ENCODE data around the gene ZNF726.
A peak's percentile ranks its signal among the peaks of the same experiment; 100 is the strongest.
"Not testable (repeated sequence)": the region's sequence is repeated elsewhere in the genome, so short reads cannot be mapped to it uniquely, and the experiment has no call there.

Gene ZNF726

DNA sequence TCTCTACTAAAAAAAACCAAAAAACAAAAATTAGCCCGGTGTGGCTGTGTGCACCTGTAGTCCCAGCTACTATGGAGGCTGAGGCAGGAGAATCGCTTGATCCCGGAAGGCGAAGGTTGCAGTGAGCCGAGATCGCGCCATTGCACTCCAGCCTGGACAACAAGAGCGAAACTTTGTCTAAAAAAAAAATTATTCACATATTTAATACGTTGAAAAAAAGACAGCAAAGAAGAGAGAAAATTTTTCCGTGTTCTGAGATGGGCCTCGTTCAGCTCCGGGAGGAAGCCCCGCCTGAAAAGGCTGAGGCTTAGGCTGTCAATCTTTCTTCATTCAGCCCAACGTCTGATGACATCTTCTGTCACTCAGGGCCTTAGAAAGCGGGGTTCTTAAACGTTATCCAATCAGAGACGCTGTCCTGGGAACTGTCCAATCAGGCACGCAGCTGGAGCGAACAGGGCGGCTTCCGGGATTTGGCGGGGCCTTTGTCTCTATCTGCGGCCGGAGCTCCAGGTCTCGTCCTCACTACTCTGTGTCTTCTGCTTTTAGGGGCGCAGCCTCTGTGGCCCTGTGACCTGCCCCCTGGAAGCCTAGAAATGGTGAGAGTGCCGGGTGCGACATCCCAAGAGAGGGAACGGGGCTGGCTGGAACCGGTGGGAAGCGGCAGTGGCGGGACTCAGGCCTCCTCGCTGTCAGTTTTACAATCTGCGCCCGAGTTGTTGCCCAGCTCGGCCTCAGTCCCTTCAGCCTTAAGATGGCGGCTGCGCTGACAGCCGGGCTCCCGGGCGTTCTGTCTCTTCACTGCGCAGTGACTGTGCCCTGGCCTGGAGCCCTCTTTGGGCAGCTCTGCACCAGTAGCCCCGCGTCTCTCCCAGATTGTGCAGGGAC lies at the start of gene ZNF726:
ZNF726 (plus strand) TSS at position 485 of the 885 bp plus-strand sequence; CDS start at position 594, 109 bp downstream.
- DNase-seq, result peak; percentile 95

DNA sequence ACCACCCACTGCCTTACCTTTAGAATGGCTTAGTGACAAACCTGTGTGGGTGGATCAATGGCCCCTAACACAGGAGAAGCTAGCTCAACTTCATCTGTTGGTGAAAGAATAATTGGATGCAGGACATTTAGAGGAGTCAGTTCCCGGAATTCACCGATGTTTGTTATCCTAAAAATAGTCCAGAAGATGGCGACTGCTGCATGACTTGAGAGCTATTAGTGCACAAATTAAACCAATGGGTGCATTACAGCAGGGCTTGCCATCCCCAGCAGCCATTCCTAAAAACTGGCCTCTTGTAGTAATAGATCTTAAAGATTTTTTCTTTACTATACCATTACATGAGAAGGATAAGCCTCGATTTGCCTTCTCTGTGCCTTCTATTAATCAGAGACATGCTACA lies 46.8 kb upstream of the ZNF726 start:
- no peak for DNase-seq

DNA sequence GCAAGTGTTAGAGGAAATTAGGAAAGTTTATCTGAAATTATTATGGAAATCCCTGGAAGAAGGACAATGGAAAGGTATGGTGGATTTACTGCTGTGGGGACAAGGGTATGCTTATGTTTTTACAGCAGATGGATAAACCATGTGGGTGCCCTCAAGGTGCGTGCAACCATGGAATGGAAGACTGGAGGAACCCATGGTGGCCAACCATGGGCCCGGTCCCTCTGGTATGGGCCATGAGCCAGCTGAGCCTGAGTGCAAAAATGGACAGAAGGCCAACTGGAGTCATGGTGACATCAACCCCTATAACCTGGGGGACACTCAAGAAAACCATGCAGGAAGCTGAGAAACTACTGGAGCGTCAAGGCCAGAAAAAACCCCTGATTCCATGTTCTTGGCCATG lies 46.1 kb upstream of the ZNF726 start:
- DNase-seq, result no peak

DNA sequence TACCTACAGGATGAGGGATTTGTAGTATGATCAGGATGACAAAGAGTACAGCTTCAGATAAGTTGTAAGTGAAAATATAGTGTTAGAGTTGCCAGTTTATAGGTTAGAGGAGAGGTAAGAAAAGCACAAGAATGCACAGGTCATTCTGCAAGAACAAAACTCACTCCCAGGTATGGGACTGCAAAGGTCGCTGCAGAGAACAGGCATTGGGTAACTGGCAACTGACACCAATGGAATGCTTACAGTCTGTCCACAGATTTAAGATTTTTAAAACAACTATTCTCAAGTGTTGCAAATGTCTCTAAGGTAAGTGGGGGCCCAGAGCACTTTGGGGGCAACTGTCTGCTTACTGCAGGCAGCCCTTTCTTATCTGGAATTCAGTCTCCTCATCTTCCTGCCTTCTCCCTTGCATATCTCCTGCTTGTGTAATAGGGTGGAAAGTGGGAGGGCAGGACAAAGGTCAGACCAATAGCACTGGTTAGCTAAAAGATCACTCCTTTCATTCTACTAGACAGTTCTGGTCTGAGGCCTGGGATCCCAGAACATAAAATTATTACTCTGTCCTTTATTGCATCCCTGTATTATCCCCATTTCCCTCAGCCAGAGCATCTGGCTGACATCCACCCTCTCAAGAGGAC lies 42.3 kb upstream of the ZNF726 start:
- DNase-seq, result no peak

DNA sequence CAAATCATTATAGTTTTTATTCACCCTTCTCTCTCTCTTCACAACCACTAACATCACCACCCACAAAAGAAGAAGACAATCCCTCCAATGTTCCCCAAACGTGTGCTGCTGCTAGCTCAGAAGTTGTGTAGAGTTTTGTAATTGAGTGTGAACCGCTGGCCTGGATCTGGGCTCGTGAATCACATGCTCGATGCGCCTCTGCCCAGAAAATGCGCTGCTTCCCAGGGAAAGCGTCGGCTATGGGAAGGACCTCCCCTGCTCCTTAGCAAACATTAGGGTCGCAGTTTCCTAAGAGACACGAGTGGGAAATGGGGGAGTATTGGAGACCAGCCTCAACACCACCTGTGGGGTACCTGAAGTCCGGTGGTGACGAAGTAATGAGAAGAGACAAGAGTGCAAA lies 38.4 kb upstream of the ZNF726 start:
- DNase-seq, result no peak

DNA sequence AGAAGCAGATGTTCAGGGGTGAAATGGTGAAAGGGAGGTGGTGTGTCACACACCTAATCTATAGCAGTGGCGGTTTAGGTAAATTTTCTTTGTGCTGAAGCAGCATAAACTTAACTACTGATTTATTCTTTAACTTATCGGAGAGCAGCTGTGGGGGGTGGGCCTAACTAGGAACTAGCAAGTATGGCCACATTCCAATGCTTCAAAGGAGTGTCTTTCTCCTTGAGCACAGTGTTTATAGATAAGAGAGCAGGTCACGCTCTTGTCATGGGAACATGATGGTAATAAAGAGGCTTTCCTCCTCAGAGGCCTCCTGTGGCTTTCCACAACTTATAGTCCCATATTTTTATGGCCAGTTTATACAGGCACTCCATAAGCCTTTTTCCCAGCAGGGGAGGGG lies 37.9 kb upstream of the ZNF726 start:
- DNase-seq, result not testable (repeated sequence)

DNA sequence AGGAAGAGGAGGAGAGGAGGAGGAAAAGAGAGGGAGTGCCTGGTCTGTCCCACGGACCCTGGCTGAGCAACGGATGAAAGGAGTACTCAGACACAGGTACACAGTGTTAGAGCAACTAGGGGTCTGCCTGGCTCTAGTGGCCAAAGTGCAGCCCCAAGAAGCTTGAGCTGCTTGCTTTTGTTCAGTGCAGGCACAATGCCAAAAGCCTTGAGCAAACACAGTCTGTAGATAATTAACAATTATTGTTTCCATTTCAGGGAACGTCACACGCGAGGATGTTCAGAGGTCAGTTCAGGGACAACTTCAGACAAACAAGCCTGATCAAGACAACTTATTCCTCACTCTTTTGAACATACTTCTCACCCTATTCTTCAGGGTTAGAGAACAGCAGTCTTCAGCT lies 32.2 kb upstream of the ZNF726 start:
- DNase-seq, result no peak

DNA sequence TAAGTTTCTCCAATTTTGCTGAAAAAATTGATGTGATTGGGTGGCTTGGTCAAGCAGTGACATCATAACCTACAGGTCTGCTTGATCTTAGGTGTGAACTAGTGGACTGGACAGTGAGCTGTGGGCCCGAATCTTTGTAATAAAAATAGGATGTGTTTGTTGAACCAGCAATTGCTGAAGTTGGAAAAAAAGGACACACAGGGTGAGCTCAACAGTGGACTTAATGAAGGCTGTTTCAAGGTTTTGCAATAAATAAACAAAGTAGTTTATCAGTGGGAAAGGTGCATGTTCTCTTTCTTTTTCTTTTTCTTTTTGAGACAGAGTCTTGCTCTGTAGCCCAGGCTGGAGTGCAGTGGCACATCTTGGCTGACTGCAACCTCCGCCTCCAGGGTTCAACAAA lies 30.3 kb upstream of the ZNF726 start:
- DNase-seq, result no peak

DNA sequence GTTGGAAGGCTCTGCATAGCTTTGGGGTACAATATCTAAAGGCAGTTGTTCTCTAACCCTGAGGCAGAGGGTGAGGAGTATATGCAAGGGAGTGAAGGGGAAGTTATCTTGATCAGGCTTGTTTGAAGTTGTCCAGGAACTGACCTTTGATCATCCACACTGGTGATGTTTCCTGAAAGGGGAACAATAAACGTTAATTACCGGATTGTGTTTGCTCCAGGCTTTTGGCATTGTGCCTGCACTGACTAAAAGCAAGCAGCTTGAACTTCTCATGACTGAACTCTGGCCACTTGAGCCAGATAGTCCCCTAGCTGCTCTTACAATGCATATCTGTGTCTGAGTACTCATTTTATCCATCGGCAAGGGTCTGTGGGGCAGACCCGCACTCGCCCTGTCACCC lies 27.0 kb upstream of the ZNF726 start:
- no peak for DNase-seq

DNA sequence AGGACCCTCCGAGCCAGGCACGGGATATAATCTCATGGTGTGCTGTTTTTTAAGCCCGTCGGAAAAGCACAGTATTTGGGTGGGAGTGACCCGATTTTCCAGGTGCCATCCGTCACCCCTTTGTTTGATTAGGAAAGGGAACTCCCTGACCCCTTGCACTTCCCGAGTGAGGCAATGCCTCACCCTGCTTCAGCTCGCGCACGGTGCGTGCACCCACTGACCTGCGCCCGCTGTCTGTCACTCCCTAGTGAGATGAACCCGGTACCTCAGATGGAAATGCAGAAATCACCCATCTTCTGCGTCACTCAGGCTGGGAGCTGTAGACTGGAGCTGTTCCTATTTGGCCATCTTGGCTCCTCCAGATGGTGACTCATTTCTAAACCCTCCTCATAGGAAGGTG lies 18.6 kb upstream of the ZNF726 start:
- DNase-seq, result not testable (repeated sequence)

DNA sequence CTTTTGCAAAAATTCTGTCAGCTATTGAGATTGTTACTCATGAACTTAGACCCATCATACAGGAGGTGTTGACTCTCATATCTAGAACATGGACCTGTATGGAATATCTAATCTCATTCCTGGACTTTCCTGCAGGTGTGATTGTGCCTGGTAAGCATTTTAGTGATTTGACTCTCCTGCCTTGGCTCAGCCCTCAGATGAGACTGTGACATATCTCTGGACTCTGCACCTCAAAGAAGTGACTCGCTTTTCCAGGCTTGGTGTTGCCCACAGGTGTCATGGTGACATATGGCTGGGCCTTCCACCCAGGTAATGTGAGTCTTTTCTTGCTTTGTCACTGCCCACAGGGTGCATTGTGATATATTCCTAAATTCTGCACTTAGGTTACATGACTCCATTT lies 17.8 kb upstream of the ZNF726 start:
- no peak for DNase-seq

DNA sequence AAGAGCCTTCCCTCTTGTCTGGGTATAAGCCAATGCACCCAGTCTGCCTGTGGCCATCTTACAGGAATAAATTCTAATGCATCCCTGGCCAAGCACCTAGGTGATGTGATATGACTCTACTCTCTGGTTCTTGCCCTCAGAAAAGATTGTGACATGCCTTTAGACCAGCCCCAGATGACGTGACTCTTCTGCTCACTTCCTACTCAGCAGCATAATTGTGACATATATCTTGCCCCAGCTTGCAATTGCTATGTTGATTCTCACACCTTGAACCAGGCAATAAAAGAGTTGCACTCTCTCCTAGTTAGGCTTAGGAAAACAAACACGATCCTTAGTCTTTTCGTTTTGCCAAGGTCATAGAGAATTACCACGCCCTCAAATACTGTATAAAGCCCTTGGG lies 13.3 kb upstream of the ZNF726 start:
- DNase-seq, result no peak

DNA sequence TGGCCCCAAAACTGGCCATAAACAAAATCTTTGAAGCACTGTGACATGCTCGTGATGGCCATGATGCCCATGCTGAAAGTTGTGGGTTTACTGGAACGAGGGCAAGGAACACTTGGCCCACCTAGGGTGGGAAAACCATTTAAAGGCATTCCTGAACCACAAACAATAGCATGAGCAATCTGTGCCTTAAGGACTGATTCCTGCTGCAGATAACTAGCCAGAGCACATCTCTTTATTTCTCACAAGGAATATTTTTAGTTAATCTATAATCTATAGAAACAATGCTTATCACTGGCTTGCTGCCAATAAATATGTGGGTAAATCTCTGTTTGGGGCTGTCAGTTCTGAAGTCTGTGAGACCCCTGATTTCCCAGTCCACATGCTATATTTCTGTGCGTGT lies 10.3 kb upstream of the ZNF726 start:
- DNase-seq, result no peak

DNA sequence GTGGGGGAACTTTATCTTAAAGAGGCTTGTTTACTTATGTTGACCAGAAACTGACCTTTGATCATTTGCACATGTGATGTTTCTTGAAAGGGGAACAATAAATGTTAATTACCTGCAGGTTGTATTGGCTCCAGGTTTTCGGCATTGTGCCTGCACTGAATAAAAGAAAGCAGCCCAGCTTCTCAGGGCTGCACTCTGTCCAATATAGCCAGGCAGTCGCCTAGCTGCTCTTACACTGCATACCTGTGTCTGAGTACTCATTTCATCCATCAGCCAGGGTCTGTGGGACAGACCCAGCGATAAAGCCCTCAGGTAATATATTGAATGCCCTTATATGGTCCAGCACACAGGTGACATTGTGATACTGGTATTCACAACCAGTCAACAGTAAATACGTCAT lies 8.9 kb upstream of the ZNF726 start:
- DNase-seq, result no peak

DNA sequence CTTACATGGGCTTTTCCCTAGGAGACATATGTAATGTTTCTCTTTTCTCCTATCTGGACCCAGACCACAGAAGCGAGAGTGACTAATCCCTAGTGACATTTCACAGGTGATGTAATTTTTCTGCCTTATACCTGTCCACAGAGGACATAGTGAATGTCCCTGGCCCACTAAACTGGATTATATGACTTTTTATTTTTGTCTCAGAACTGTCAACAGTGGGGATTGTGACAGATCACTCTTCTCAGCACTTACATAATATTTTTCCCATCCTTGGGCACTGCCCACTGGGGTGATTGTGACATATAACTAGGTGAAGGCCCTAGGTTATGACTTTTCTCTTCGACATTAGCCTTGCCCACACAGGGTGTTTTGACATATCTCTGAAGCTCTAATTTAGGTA lies 7.9 kb upstream of the ZNF726 start:
- DNase-seq, result no peak

DNA sequence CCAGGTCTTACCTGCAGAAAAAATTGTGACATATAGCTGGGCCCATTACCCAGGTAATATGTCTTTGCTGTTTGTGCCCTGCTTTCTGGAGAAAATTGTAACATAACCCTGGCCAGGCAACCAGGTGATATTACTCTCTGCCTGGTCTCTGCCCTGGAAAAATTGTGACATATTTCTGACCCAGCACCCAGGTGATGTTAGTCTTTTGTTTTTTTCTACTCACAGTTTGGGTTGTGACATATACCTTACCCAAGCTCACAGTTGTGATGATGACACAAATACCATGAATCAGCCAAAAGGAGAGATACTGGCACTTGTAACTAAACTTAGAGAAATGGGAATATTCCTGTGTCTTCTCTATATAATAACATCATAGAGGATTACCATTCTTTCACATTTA lies 6.5 kb upstream of the ZNF726 start:
- DNase-seq, result no peak

DNA sequence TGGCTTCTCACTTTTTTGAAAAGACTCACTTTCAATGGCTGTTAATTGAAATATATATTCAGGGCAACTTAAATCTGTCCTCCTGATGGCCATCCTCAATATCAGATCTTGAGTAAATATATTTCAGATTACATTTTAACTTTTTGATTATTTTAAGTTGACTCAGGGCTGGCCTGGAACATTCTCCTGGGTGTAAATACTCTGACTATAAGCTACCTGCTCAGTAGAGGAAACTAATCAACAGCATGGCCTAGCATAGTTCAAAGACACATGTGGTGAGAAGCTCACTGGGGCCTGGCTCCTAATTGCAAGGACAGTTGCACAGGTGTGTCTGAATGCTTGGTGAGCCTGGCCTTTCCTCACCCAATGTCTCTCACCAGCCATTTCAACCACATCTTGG lies 5.5 kb upstream of the ZNF726 start:
- no peak for DNase-seq

DNA sequence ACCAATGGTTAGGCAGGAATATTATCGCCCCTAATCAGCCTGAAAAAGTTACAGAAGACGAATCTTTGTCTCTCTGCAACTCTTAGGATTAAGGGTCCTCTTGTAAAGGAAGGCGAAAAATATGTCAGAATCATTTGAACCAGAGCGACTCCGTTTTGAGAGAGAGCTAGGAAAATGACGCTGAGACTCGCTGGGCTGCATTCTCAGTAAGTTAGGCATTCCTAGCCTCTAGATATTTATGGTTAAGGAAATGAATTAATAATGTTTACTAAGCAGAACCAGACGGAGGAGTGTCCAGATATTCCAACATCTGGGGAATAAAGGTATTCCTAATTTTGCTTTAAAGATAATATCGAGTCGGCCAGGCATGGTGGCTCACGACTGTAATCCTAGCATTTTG lies 755 bp upstream of the ZNF726 start:
- DNase-seq, result no peak

DNA sequence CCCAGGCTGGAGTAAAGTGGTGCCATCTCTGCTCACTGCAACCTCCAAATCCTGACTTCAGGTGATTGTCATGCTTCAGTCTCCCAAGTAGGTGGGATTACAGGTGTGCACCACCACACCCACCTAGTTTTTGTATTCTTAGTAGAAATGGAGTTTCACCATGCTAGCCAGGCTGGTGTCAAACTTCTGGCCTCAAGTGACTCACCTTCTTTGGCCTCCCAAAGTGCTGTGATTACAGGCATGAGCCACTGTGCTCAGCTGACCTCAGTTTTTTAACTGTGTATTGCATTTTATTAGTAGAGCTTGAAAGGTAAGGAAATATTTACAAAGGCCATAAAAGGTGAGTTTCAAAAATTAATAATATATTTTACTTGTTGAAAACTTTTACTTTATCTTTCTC lies 2.3 kb downstream of the ZNF726 start:
- no peak for DNase-seq

DNA sequence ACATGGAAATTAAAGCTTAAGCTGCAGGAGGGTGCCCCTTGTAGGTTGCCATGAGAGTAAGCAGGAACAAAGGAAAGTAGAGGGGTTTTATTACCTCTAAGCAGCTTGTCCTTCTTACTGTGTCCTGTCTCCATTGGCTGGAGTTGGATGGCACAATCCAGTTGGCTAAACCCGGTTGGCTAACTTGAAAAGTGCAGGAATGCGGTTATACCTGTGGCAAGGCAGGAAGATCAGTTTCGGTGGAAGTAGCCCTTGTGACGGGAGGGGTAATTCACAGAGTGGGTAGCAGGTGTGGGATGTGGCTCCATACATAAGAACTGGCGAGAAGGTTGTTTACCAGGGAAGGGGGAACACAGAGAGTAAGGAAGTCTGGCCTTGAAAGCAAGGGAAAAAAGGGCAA lies 3.2 kb downstream of the ZNF726 start:
- no peak for DNase-seq

DNA sequence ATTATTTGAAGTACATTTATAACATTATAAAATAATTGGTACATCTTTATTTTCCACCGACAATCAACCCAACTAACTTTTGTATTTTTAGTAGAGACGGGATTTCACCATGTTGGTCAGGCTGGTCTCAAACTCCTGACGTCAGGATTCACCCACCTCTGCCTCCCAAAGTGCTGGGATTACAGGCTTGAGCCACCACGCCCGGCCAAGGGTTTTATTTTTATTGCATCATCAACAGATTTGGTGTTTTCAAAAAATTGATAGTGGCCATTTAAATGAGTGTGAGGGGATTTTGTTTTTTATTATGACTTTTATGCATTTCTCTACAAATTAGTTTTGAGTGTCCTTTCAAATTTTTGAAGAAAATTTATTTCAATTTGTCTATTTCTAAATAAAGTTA lies 10.6 kb downstream of the ZNF726 start:
- no peak for DNase-seq

DNA sequence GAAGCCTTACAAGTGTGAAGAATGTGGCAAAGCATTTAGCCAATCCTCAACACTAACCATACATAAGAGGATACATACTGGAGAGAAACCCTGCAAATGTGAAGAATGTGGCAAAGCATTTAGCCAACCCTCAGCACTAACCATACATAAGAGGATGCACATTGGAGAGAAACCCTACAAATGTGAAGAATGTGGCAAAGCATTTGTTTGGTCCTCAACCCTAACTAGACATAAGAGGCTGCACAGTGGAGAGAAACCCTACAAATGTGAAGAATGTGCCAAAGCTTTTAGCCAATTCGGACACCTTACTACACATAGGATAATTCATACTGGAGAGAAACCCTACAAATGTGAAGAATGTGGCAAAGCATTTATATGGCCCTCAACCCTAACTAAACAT lies 18.2 kb downstream of the ZNF726 start:
- no peak for DNase-seq

DNA sequence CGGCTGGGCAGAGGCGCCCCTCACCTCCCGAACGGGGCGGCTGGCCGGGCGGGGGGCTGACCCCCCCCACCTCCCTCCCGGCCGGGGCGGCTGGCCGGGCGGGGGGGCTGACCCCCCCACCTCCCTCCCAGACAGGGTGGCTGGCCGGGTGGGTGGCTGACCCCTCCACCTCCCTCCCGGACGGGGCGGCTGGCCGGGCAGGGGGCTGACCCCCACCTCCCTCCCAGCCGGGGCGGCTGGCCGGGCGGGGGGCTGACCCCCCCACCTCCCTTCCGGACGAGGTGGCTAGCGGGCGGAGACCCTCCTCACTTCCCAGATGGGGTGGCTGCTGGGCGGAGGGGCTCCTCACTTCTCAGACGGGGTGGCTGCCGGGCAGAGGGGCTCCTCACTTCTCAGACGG lies 22.3 kb downstream of the ZNF726 start:
- not testable (repeated sequence) for DNase-seq

DNA sequence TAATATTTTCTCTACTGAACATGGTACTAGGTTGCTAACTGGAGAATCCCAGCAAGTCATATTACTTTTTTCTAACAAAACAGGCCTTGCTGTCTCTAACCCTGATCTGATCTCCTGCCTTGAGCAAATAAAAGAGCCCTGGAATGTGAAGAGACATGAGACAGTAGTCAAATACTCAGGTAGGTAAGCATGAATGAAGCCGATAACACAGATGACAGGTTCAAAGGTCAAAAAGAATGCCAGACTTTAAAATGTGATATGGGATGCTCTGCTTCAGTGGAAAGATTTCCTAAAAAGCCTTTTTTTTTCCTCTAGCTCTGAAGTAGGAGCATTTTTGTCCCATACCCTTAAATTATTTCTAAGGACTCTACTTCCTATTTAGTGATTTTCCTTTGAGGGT lies 28.7 kb downstream of the ZNF726 start:
- DNase-seq, result no peak

DNA sequence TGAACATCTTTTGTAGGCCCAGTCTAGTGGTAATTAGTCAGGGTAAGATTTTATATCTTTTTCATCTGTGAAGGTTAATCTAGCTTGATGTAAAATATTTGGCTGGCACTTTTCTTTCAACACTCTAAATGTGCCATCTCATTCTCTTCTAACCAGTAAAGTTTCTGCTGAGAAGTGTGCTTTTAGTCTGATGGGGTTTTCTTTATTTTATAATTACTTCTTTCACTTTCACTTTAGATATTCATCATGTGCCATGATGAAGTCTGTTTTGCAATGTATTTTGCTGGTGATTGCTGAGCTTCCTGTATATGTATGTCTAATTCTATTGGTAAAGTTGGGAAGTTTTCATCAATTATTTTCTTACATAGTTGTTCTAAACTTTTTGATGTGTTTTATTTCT lies 31.9 kb downstream of the ZNF726 start:
- DNase-seq, result no peak
